Osteocyte (in vitro differentiated cells): ENCODE data around the gene ACVR1C. TPM values are rescaled to one million over a fixed set of nuclear protein-coding genes. Genes with fewer than 3 reads are reported as not detected.

Source experiments
- DNase-seq: peaks from one replicate; pipeline ENCODE4 v3.0.0; 2021; ENCODE audit warnings: mixed read lengths; ENCODE audit not compliant: unreplicated experiment; ENCODE audit errors: extremely low spot score
- H3K27ac Mint-ChIP-seq: one replicate; pipeline ENCODE4 v1.8.0; 2021; ENCODE audit warnings: mild to moderate bottlenecking, mixed read lengths; ENCODE audit not compliant: unreplicated experiment
- H3K27me3 Mint-ChIP-seq: one replicate; pipeline ENCODE4 v1.8.0; 2021; ENCODE audit warnings: mixed read lengths; ENCODE audit not compliant: unreplicated experiment
- H3K36me3 Mint-ChIP-seq: one replicate; pipeline ENCODE4 v1.8.0; 2021; ENCODE audit warnings: mixed read lengths; ENCODE audit not compliant: unreplicated experiment
- H3K4me1 Mint-ChIP-seq: one replicate; pipeline ENCODE4 v1.8.0; 2021; ENCODE audit warnings: mixed read lengths; ENCODE audit not compliant: unreplicated experiment
- H3K4me3 Mint-ChIP-seq: one replicate; pipeline ENCODE4 v1.8.0; 2021; ENCODE audit warnings: mild to moderate bottlenecking, moderate library complexity, mixed read lengths; ENCODE audit not compliant: unreplicated experiment
- H3K9me3 Mint-ChIP-seq: one replicate; pipeline ENCODE4 v1.8.0; 2021; ENCODE audit warnings: mixed read lengths; ENCODE audit not compliant: unreplicated experiment
- total RNA-seq: library from RNA; stranded (reverse); gene quantifications from 2 replicates; pipeline ENCODE4 v1.2.1, GENCODE V29; 2021
- TF ChIP-seq, protein P1 (sequence below): fragments of 200-600 bp; sonication (generic); IDR thresholded peaks from 2 replicates; pipeline ENCODE4 v1.5.0; 2021; ENCODE audit warnings: antibody characterized with exemption, mild to moderate bottlenecking, moderate library complexity

The ACVR1C gene
- total RNA-seq, 1 donor from 2014 or later = 0.08 TPM

DNA sequence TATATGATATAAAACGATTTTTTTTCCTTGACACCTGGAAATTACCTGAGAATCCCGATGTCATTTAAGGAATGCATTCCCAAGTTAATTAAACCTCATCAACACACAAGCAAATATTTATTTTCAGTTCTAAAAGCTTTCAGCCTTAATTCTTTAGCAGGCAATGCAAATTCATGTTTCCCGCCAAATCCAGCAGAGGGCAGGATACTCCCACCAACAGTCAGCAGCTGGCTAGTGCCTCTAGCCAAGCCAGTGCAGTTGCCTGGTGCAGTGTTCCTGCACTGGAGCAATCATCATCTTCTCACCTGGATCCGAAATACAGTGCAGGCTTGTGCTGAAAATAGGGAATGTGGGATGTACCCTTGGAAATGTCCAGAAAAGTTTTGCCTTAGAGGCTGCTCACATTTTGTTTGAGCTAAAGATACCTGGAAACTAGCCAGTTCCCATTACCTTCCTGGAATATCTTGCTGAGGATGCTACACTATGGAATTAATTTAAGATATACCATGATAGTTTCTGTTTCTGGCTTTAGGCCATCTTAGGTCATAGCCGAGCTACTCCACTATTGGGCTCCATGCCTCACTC is 136.4 kb downstream of the ACVR1C start:
- no peak overlapping the region for H3K27ac Mint-ChIP-seq
- peaks cover 11% of the 10 kb centered on the region for H3K27me3 Mint-ChIP-seq
- DNase-seq = peak; percentile 88

DNA sequence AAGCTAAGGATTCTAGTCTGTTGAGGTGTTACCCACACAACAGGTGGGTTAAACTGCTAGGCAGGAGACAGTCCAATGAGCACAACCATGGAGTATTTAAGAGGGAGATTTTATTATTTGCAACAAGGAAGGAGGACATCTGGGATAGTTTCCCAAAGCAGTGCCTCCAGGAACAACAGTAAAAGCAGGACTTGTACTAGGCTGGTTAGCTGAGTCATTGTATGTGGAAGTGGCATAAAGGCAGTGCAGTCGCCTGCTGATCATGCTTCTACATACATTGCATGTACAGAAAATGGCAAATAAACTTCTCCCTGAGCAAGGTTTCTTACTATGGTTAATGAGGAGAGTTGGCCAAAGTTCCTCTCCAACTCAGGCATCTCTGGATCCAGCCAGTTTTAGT is 138.7 kb downstream of the ACVR1C start:
- Mint-ChIP-seq H3K4me1 (peaks cover 45% of the 10 kb centered on the region), H3K36me3 (no peaks in the 10 kb centered on the region), H3K27ac (peak overlapping the region; percentile 3), H3K4me3 (no peak overlapping the region), H3K27me3 (peaks cover 7% of the 10 kb centered on the region), H3K9me3 (no peaks in the 10 kb centered on the region)
- TF ChIP-seq, protein P1, sequence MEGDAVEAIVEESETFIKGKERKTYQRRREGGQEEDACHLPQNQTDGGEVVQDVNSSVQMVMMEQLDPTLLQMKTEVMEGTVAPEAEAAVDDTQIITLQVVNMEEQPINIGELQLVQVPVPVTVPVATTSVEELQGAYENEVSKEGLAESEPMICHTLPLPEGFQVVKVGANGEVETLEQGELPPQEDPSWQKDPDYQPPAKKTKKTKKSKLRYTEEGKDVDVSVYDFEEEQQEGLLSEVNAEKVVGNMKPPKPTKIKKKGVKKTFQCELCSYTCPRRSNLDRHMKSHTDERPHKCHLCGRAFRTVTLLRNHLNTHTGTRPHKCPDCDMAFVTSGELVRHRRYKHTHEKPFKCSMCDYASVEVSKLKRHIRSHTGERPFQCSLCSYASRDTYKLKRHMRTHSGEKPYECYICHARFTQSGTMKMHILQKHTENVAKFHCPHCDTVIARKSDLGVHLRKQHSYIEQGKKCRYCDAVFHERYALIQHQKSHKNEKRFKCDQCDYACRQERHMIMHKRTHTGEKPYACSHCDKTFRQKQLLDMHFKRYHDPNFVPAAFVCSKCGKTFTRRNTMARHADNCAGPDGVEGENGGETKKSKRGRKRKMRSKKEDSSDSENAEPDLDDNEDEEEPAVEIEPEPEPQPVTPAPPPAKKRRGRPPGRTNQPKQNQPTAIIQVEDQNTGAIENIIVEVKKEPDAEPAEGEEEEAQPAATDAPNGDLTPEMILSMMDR = no peak
- DNase-seq = no peak

More for the DNA sequence above, 136.4 kb downstream of the ACVR1C start:
- Mint-ChIP-seq H3K36me3 (no peaks in the 10 kb centered on the region), H3K9me3 (no peaks in the 10 kb centered on the region), H3K4me3 (no peak overlapping the region), H3K4me1 (peaks cover 27% of the 10 kb centered on the region)
- TF ChIP-seq, protein P1 = peak; percentile 81

DNA sequence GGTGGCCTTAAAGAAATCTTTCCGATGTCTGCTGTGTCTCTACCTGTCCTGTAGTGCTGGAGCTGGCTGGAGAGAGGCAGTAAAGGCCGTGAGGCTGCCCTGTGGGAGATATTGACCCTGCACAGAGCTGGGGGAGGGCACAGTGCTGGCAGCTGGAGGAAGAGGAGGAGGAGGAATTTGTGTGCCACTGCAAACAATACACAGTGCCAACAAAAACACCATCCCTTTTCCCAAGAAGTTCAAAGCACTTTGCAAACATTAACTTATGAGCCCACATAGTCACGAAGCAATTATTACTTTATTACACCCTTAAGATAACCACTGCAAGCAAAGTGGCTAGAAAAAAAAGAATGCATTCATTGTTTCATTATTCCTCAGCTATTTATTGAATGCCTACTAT is 139.8 kb downstream of the ACVR1C start:
- H3K4me3 Mint-ChIP-seq = no peak overlapping the region
- peaks cover 7% of the 10 kb centered on the region for H3K27me3 Mint-ChIP-seq
- peaks cover 45% of the 10 kb centered on the region for H3K4me1 Mint-ChIP-seq
- peak overlapping the region; percentile 76 for H3K27ac Mint-ChIP-seq
- no peaks in the 10 kb centered on the region for H3K9me3 Mint-ChIP-seq
- TF ChIP-seq, protein P1 = no peak
- no peaks in the 10 kb centered on the region for H3K36me3 Mint-ChIP-seq
- no peak for DNase-seq

DNA sequence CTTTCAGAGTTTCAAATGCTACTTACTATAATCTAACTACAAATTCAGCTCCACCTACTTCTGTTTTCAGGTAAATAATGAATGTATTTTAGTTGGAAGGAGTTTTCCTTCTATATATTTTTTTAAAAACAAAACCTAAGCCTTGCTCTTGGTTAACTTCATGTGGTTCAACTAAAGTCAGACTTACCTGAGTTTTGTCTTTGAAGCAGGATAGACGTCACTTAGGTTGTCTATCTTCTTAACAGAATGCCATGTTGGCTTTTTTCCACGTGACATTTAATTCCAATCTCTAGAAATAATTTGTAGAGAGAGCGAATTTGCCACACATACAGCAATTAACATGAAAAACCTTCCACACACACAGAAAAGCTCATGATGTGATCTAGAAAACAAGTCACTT is 140.9 kb downstream of the ACVR1C start:
- Mint-ChIP-seq H3K27me3 (peaks cover 3% of the 10 kb centered on the region), H3K9me3 (no peaks in the 10 kb centered on the region), H3K36me3 (no peaks in the 10 kb centered on the region), H3K27ac (peak overlapping the region; percentile 76), H3K4me1 (peaks cover 45% of the 10 kb centered on the region), H3K4me3 (no peak overlapping the region)
- TF ChIP-seq, protein P1 = no peak
- no peak for DNase-seq

DNA sequence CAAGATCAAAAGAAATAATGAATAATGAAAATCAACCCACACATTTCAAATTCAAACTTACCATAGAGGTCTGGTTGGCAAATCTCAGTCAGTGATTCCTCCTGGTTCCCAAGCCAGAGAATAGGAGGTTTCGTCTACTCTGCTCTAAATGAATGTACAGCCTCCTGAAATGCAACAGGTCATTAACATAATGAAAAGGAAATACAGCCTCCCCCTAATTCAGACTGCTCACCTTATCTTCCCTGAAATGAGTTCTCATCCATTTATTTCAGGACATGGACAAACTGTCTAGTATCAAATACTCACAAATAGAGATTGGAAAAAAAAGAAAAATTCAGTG is 141.4 kb downstream of the ACVR1C start:
- Mint-ChIP-seq H3K27me3 (no peaks in the 10 kb centered on the region), H3K27ac (peak overlapping the region; percentile 76), H3K9me3 (no peaks in the 10 kb centered on the region), H3K36me3 (no peaks in the 10 kb centered on the region), H3K4me1 (peaks cover 45% of the 10 kb centered on the region), H3K4me3 (no peak overlapping the region)
- no peak for DNase-seq
- TF ChIP-seq, protein P1 = no peak
